GM18867 (cell line): ENCODE measurements around the gene GSTA5.
"Not testable (repeated sequence)": the region's sequence is repeated elsewhere in the genome, so short reads cannot be mapped to it uniquely, and the experiment has no call there.

Experiments
- ATAC-seq: cut with Tn5 transposase; IDR thresholded peaks from one replicate; pipeline ENCODE4 v1.9.1; 2021; ENCODE audit warnings: mild to moderate bottlenecking, moderate library complexity; ENCODE audit not compliant: unreplicated experiment

Gene GSTA5

GRCh38 chr6:52799272-52799671 lies 41.3 kb downstream of the GSTA5 start:
- not testable (repeated sequence) for ATAC-seq

- not testable (repeated sequence) for ATAC-seq
These were observed 46.2 kb downstream of the GSTA5 start for GRCh38 chr6:52794366-52794765.

- ATAC-seq, result no peak
These were observed 49.8 kb downstream of the GSTA5 start for GRCh38 chr6:52790861-52791260.

GRCh38 chr6:52789658-52790057 lies 51.0 kb downstream of the GSTA5 start:
- ATAC-seq, result not testable (repeated sequence)

- no peak for ATAC-seq
These were observed 52.1 kb downstream of the GSTA5 start for GRCh38 chr6:52788478-52788877.

- ATAC-seq, result no peak
These were observed 52.7 kb downstream of the GSTA5 start for GRCh38 chr6:52787917-52788316.

GRCh38 chr6:52786249-52786956 lies 54.2 kb downstream of the GSTA5 start:
- ATAC-seq, result no peak

- not testable (repeated sequence) for ATAC-seq
These were observed 57.8 kb downstream of the GSTA5 start for GRCh38 chr6:52782696-52783274.

GRCh38 chr6:52782209-52782608 lies 58.4 kb downstream of the GSTA5 start:
- not testable (repeated sequence) for ATAC-seq
